AG20443 (cell line): Measurements from ENCODE around the gene ACO2.
"Not testable (repeated sequence)": the region's sequence is repeated elsewhere in the genome, so short reads cannot be mapped to it uniquely, and the experiment has no call there.

Source experiments
- DNase-seq: peaks from one replicate; pipeline ENCODE4 v3.0.0; 2012; ENCODE audit warnings: low spot score, mixed read lengths

Gene ACO2

GRCh38 chr22:41448189-41448808 lies 20.6 kb upstream of the ACO2 start:
- peak; percentile 95 for DNase-seq

- DNase-seq, result no peak
Observed at GRCh38 chr22:41458161-41458728, 10.7 kb upstream of the ACO2 start.

- no peak for DNase-seq
Observed at GRCh38 chr22:41459431-41459830, 9.5 kb upstream of the ACO2 start.

- DNase-seq, result not testable (repeated sequence)
Observed at GRCh38 chr22:41460071-41460470, 8.8 kb upstream of the ACO2 start.

GRCh38 chr22:41461901-41462300 lies 7.0 kb upstream of the ACO2 start:
- DNase-seq, result no peak

- DNase-seq, result no peak
Observed at GRCh38 chr22:41469218-41469851, 418 bp downstream of the ACO2 start.

- no peak for DNase-seq
Observed at GRCh38 chr22:41470886-41471285, 2.0 kb downstream of the ACO2 start.

- no peak for DNase-seq
Observed at GRCh38 chr22:41471568-41471967, 2.7 kb downstream of the ACO2 start.

GRCh38 chr22:41474872-41475451 lies 6.0 kb downstream of the ACO2 start:
- DNase-seq, result no peak

- no peak for DNase-seq
Observed at GRCh38 chr22:41478473-41478872, 9.6 kb downstream of the ACO2 start.

- no peak for DNase-seq
Observed at GRCh38 chr22:41478891-41479521, 10.1 kb downstream of the ACO2 start.

- peak; percentile 52 for DNase-seq
Observed at GRCh38 chr22:41479671-41480396, 10.9 kb downstream of the ACO2 start.

GRCh38 chr22:41480397-41480735 lies 11.4 kb downstream of the ACO2 start:
- peak; percentile 31 for DNase-seq

- peak; percentile 59 for DNase-seq
Observed at GRCh38 chr22:41481131-41481830, 12.4 kb downstream of the ACO2 start.

GRCh38 chr22:41481925-41482318 lies 13.0 kb downstream of the ACO2 start:
- no peak for DNase-seq

- peak; percentile 33 for DNase-seq
Observed at GRCh38 chr22:41482319-41482935, 13.5 kb downstream of the ACO2 start.

GRCh38 chr22:41485033-41485432 lies 16.1 kb downstream of the ACO2 start:
- no peak for DNase-seq

GRCh38 chr22:41487037-41487935 lies 18.4 kb downstream of the ACO2 start:
- DNase-seq, result no peak

- DNase-seq, result no peak
Observed at GRCh38 chr22:41488076-41488475, 19.2 kb downstream of the ACO2 start.
